NCI-H446 (cell line): ENCODE data around the gene NADK.

Source experiments
- DNase-seq, 2 experiments: peaks; one replicate each; lab custom pipeline; 2025; lab: John Stamatoyannopoulos, UW

NADK gene

DNA sequence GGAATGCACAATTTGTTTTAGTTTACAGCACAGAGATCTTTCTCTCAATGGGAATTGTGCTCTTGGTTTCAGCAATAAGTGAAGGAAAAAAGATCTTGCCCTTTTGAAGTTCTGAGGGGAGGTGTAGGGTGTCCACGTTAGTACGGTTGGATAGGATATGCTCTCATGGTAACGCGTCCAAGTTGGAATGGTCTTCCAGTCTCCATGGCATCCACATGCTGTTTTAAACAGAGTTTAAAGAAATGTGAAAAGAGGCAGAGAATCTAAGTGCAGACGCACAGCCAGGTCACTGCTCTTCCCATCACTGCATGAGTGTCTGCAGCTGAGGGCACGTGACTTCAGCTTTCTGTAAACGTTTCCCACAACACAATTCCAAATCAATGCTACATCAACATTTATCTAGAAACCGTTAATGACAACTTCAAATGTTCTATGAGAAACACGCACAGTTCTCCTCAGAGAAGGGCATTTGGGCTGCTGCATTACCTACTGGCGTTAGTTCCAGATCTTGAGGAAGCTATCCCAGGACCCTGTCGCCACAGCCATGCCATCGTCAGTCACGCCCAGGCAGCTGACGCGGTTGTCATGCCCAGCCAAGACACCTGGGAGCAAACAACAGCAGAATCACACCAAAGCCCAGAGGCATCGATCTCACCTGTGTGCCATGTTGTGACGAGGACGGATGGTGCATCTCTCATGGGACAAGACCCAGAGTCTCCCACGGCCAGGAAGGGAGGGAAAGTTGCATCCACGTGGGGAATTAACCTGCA lies 8.8 kb upstream of the NADK start:
- no peak for DNase-seq

- DNase-seq: no peak
These were observed 7.4 kb upstream of the NADK start for GRCh38 chr1:1785666-1786065.

GRCh38 chr1:1784933-1785332 lies 6.7 kb upstream of the NADK start:
- no peak for DNase-seq

DNA sequence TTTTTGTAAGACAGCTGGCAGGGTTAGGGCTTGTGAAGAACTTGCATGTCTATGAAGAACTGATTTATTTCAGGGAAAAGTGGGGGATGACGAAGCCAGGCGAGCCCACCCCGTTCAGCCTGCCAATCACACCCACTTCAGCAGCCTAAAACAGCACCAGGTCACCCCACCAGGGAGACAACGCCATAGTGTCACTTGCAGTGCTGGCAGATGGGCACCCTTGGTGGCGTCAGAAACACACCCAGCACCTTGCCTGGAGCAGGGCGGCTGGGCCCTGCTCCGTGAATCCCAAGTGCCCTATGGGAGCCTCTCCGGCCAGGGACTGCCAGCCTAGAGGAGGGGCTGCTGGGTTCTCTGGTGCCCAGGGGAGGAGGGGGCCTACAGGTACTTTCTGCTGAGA lies 5.0 kb upstream of the NADK start:
- DNase-seq: no peak

DNA sequence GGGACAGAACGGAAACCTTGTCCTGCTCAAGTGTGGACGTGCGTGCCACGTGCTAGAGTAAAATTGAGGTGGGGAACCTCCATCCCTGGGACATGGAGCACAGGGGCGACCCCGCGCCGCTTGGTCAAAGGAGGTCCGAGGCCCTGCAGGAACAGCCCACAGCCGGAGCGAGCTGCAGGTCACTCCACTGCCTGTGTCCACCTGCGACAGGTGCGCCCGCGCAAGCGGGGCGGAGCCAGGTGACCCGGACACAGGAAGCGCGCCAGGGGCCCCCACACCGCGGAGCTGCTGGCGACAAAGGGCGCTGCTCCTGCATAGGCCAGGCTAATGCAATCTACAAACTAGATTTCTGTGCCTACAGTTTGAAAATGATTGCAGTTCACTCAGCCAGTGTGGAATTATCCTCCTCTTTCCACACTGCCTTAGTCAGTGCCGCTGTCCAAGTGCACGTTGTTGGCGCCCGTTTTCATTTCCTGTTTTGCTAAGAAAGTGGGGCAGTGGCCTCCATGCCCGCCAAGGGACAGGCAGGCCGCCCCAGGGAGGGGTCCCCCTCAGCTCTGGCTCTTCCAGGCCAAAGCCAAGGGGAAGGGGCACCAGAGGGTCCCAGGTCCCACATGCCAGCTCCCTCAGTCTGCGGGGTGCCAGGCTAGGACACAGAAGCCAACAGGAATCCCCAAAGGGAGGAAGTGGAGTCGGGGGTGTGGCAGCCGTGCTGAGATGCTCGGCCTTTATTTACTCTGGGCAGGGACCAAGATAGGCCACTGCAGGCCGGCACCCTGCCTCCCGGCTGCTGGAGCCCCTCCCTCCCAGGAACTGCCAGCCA lies 4.3 kb upstream of the NADK start:
- DNase-seq: no peak

DNA sequence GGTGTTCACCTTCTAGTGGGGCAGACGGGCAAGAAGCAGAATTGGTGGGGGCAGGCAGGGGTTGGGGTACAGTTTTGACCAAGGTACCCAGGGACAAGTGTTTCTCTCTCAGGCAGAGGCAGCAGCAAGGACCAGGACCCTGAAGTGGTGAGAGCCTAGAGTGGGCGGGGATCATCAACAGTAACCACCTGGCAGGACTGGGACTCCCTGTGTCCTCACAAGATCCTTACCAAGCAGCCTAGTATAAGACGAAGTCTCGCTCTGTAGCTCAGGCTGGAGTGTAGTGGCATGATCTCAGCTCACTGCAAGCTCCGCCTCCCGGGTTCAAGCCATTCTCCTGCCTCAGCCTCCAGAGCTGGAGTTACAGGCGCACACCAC lies 3.2 kb upstream of the NADK start:
- DNase-seq: no peak

DNA sequence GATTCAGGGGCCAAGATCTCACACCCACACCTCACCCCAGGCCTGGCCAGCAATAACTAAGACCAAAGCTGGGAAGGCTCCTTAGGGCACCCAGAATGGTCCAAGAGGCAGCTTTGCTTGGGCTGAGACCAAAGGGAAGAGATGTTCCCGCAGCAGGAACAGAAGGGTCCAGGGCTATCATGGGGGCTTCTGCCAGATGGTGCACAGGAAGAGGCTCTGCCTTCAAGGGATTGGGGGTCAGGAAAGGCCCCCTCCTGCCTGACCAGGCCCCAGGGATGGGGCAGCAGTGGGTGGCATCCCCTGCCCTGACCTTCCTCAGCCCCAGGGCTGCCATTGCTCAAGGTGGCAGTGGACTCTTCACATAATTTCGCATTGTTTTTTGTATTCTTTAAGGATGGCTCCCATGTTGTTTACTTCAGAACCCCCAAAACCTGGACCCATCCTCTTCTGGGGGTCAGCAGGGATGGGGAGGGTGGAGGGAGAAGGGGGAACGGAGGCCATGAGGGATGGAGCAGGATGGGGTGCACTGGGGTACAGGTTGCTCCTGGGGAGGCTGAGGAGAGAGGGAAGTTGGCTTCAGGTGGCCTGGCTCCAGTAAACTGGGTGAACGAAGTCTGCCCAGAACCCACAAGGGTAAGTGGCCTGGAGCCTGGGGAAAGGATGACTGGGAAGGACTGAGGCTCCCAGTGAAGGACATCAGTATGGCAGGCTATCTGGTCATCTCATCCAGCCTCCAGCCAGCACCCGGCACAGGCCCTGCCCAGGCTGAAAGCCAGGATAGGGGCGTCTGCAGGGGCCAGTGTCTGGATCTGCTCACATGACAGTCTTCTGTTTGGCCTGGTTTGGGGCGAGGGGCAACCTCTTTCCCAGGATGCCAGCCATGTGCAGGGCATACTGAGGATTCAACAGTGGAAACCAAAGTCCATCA lies 2.6 kb upstream of the NADK start:
- DNase-seq: no peak

DNA sequence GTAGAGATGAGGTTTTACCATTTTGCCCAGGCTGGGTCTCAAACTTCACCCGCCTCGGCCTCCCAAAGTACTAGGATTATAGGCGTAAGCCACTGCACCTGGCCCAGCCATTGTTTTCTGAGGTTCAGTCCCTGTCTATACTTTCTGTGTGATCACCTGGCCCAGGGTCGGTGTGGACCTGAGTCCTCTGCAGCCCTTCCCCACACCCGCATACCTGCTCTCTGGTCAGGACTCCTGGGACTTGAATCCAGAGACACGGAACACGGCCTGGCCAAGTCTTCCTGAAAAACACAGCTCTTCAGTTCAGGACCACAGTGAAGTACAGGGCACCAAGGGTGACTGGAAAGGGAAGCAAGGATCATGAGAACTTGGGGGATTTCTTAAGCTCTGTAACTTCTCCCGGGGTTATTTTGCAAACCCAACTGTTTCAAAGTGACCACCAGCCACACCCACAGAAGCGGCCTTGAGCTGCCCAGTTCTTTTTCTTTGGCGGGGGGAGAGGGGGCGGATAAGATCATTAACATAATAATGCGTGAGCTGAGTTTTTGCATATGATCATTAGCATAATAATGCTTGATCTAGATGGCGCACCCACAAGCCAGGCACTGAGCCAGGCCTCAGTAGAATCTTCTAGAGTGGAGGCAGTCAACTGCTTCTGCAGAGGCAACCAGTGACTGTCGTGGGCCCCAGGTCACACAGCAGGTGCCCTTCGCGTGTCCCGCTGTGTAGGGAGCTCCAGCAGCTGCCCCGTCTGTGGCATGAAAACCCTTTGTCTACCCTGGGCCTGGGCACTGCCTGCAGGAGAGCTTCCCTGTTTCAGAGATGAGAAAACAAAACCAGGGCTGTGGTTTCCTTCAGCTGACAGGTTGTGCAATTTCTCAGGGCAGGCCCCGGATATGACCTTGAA lies 1.7 kb upstream of the NADK start:
- DNase-seq: no peak

GRCh38 chr1:1779320-1779675 lies 1.0 kb upstream of the NADK start:
- DNase-seq: no peak

- peak; percentile 54 to 59 for DNase-seq
These were observed 521 bp upstream of the NADK start for GRCh38 chr1:1778663-1779319.

- DNase-seq: peak; percentile 19 to 34
These were observed 729 bp downstream of the NADK start for GRCh38 chr1:1777583-1777899.

DNA sequence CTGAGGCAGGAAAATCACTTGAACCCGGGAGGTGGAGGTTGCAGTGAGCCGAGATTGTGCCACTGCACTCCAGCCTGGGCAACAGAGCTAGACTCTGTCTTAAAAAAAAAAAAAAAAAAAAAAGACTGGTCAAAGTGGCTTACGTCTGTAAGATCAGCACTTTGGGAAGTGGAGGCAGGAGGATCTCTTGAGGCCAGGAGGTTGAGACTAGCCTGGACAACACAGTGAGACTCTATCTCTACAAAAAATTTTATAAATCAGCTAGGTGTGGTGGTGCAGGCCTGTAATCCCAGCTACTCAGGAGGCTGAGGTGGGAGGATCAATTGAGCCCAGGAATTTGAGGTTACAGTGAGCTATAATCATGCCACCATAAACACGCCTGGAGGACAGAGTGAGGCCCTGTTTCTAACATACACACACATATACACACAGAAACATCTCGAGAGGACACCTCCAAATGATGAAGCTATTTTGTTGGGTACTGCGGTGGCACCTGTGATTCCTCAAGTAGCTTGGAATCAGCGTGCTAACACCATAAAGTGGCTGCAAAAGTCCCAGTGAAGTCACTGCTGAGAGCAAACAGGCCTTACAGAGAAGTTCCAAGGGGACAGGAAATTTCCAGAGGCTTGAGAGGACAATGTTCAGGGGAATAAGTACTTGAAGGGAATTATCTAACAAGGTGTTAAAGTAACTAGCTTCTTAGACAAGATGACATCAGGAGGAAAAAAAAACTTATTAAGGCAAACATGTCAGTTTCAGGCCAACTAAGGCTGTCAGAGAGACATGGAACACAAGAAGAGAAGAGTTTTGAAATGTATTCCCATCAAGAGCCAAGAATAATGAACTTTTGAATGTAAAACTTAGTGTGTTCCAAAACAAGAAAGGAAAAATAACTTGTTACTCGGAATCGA lies 1.3 kb downstream of the NADK start:
- DNase-seq: no peak

GRCh38 chr1:1775327-1776226 lies 2.7 kb downstream of the NADK start:
- DNase-seq: no peak

- DNase-seq: no peak
These were observed 4.4 kb downstream of the NADK start for GRCh38 chr1:1773874-1774273.

DNA sequence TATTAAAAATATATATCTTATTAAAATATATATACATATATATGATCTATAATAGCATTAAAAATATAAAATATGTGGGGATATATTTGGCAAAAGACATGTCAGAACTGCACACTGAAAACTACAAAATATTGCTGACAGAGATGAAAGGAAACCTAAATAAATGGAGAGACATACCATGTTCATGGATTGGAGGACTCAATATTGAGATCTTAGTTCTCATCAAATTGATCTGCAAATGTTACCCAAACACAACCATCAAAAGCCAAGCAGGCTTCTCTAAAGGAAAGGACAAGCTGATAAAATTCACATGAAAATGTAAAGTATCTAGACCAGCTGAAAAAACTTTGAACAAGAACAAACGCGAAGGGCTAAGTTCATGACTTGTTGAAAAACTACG lies 7.2 kb downstream of the NADK start:
- DNase-seq: no peak

GRCh38 chr1:1770102-1770501 lies 8.2 kb downstream of the NADK start:
- no peak for DNase-seq

GRCh38 chr1:1768249-1768992 lies 9.8 kb downstream of the NADK start:
- no peak for DNase-seq

DNA sequence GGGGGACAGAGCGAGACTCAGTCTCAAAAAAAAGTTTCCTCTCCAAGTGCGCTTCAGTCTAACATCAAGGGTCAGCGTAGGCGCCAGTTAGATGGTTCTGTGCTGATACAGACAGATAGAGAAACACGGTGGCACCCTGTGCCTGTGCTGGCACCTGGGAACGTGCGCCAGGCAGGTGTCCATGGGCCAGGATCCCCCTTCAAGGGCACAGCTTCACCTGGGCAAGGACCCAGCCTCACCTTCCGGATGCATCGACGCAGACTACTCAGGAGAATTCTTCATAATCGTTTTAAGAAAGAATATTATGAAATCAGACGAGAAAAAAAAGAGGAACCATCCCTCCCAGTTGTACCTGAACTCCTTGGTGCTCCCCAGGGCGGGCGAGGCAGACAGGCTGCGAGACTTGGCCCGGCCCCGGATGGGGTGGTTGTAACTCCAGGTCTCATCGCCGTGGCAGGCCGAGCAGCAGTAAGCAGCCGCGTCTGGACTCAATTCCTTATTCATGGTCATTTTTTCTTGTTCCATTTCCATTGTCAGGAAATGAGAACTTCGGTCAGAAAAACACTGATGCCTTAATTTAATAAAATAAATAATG lies 13.3 kb downstream of the NADK start:
- DNase-seq: no peak
